GM21360 (cell line): ENCODE measurements around the gene KRT74.
"Not testable (repeated sequence)": the region's sequence is repeated elsewhere in the genome, so short reads cannot be mapped to it uniquely, and the experiment has no call there.

Experiments
- ATAC-seq: cut with Tn5 transposase; IDR thresholded peaks from one replicate; pipeline ENCODE4 v1.9.1; 2021; ENCODE audit warnings: mild to moderate bottlenecking, moderate library complexity; ENCODE audit not compliant: unreplicated experiment

Gene KRT74

DNA sequence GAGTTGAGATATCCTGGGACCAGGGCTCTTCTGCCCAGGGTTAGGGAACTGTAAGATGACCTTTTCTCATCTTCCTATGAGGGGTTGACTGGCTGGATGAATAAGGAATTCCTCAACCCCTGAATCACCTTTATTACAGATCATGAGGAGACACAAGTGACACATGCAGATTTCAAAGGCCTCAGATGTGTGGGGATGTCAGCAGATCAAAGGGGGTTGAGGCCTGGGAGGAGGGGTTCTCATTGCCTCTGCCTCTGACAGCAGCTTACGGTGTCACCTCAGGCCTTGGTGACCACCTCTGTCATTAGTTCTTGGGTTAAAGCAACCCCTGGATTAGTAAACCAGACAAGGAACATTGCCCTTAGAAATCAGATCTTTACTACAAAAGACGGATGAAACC lies 29.7 kb upstream of the KRT74 start:
- no peak for ATAC-seq

DNA sequence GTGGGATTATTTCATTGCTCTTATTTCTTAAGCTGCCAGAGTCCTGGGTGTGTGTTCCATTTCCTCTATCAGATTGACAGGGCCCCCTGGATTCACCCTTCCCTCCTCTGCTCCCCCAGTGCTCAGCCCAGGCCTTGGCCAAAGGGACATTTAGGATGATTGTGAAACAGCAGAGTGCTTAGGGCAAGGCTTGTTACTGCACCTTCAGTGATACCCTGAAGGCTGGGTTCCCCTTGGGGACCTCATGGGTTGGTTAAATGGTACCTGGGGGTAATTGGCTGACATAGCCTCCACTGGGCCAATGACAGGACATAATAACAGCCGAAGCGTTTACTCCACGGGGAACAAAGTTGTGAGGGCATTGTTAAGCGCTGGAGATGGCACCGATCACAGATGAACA lies 28.9 kb upstream of the KRT74 start:
- ATAC-seq = no peak

DNA sequence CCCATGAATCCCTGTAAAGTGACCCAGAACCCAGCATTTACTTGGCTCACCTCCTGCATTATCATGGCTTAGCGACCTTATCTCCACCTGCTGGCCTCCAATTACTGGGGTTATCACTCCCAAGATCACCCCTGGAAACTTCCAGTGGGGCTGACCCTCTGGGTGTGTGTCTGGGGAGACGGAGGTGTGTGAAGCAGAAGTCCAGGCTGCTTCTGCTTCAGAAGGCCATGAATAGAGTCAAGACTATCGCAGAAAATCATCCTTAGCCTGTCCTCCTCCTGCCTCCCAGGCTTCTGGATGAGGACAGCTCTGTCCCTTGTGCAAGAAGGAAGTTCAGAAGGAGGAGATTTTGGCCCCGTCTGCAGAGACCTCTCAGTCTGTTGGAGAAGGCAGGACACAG lies 28.0 kb upstream of the KRT74 start:
- no peak for ATAC-seq

DNA sequence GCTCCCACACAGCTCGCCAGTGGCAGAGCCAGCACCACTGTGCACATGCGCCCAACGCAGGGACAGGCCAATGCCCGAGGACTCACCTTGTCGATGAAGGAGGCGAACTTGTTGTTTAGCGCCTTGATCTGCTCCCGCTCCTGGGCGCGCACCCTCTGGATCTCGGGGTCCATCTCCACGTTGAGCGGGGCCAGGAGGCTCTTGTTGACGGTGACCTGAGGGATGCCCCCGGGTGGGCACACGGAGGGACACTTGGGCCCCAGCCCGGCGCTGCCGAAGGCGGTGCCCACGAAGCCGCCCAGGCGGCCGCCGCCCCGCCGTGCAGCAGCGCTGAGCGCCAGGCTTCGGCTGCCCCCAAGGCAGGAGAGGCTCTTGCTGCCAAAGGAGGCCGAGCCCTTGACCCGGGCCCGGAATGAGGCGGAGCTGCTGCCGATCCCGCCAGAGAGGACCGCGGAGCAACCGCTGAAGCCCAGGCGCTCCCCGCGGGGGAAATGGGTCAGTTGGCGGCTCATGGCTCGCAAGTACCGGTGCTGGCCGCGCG lies 27.4 kb upstream of the KRT74 start, which contains the start of gene KRT72:
TSS of gene KRT72 (minus strand) at position 523 of the 541 bp plus-strand sequence. CDS start at position 512, 11 bp downstream.
- ATAC-seq = no peak

DNA sequence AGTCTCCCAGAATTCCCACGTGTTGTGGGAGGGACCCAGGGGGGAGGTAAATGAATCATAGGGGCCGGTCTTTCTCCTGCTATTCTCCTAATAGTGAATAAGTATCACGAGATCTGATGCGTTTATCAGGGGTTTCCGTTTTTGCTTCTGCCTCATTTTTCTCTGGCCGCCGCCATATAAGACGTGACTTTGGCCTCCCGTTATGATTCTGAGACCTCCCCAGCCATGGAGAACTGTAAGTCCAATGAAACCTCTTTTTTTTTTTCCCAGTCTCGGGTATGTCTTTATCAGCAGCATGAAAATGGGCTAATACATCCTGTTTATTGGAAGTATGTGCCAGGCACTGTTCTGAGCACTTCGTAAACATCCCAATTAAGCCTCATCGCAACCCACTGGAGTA lies 26.8 kb upstream of the KRT74 start:
- ATAC-seq = no peak

DNA sequence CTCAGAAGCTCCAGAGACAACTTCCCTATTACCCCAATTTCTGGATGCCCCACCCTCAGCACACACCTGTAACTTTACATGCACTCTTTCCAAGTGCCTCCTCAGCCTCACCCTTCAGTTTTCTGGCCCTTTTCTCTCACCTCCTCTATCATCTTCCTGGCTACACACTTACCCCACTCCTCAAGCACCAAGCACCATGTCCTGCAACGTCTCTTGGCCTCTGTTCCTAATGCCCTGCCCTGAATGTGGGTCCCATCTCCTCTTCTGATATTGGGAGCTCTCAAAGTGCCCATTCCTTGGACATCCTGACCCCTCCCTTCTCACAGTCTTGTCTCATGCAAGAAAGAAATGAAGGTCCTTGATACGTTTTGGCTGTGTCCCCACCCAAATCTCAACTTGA lies 26.4 kb upstream of the KRT74 start:
- ATAC-seq = no peak

DNA sequence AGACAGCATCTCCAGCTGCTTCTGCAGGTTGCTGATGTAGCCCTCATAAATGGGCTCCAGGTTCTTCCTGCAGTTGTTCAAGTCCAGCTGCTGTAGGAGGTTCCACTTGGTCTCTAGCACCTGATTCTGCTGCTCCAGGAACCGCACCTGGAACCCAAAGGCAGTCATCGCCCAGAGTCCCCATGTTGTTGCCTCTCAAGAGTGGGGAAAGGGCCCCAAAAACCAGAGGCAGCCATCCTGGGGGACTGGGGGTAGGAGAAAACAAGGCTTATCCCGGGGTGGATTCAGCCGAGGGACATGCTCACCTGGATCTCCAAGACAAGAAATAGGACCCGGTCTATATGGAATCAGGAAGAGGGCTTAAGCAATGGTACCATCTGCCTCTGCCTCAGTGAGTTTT lies 25.3 kb upstream of the KRT74 start:
- no peak for ATAC-seq

DNA sequence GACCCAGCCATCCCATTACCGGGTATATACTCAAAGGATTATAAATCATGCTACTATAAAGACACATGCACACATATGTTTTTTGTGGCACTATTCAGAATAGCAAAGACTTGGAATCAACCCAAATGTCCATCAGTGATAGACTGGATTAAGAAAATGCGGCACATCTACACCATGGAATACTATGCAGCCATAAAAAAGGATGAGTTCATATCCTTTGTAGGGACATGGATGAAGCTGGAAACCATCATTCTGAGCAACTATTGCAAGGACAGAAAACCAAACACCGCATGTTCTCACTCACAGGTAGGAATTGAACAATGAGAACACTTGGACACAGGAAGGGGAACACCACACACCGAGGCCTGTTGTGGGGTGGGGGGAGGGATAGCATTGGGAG lies 20.6 kb upstream of the KRT74 start:
- ATAC-seq = not testable (repeated sequence)

DNA sequence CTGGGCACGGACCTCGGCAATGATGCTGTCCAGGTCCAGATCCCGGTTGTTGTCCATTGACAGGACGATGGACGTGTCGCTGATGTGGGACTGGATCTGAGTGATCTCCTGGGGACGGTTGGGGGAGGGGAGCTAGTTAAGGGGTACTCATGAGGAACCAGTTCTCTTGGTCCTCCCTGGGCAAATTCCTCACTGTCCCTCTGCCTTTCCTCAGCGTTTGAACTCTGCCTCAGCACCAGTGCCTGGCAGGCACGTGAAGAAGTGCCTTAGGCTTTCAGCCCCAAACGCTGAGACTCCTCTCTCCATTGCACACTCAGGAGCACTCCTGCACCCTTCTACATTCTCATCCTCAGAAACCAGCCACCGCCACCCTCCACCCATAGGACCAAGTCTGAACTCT lies 17.9 kb upstream of the KRT74 start:
- ATAC-seq = no peak

DNA sequence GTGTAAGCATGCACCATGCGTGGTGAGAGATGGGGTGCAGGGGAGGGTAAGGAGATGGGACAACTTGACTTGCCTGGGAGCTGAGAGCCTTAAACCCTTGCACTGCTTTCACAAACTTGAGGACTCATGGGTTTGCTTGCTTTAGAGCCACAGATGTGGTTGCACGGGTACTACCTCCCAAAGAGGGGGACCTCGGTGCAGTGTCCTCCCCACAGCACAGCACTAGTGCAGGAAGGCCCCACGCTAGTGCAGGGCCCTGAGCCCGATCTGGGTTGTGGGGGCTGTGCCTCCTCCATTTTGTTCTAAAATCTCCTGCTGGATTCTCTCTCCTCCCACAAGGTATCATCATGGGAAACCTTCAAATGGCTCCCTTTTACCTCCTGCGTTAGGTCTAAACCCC lies 16.4 kb upstream of the KRT74 start:
- no peak for ATAC-seq

DNA sequence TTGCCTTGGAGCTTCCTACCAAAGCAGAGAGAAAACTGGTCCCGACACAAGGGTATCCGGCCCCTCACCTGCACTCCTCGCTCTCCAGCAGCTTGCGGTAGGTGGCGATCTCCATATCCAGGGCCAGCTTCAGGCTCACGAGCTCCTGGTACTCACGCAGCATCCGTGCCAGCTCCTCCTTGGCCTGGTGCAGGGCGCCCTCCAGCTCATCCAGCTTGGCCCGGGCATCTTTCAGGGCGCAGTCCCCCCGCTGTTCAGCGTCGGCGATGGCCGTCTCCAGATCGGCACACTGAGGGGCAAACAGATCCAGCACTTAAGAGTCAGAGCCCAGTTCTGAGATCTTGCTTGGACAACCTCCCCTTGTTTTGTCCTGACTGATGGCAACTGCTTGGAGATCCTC lies 13.9 kb upstream of the KRT74 start:
- ATAC-seq = no peak

DNA sequence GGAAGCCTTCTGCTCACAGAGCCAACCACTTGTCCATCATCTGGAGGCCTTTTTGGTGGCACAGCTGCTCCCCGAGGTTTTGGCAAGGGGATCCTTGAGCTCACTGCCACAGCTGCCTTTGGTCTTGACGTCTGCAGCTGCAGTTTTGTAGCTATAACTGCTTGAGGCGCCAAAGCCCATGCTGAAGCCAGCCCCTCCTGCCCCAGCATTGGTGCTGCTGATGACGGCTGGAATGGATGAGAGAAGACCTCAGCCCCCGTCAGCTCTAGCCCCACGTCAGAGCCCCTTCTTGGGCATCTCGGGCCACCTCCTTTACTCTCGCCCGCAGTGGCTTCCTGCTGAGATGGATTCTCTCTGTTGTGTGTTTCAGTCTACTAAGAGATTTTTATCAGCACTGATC lies 12.3 kb upstream of the KRT74 start:
- no peak for ATAC-seq

DNA sequence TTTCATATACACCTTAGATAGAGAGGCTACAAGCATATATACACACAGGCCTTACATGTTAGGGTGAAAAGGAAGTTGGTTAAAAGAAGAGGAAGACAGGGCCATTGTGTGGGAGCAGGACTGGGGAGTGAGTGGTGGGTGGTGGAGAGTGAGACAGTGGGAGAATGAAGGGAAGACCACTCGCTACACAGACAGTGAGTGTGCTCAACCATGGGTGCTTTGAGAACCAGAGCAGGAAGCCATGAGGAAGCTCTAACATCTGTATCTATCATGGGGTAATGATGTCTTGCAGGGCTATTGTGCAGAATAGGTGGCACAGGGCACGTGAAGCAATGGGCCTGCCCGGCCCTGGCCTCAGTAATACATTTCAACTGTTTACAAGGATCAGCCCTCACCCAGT lies 11.4 kb upstream of the KRT74 start:
- no peak for ATAC-seq

DNA sequence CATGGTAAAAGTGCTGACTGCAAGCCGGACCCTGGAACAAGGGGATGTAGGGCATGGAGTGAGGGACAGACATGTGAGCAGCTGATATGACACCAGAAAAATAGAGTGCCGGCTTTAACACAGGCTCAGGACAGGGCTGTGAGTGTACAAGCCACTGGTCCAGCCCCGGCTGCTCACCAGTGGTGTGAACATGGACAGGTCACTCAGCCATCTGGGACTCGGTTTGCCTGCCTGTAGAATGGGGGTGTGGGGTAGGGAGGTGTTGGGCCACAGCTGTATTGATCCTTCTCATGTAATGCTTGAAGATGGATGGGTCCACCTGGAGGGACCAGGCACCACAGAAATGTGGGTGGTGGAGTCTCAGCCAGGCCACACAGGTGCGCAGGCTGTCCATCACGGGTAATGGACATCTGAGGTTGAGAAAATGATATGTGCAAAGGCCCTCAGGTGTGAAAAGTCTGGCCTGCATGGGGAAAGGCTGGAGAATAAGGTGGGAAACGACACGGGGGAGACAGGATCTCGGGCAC lies 10.6 kb upstream of the KRT74 start:
- ATAC-seq = no peak

DNA sequence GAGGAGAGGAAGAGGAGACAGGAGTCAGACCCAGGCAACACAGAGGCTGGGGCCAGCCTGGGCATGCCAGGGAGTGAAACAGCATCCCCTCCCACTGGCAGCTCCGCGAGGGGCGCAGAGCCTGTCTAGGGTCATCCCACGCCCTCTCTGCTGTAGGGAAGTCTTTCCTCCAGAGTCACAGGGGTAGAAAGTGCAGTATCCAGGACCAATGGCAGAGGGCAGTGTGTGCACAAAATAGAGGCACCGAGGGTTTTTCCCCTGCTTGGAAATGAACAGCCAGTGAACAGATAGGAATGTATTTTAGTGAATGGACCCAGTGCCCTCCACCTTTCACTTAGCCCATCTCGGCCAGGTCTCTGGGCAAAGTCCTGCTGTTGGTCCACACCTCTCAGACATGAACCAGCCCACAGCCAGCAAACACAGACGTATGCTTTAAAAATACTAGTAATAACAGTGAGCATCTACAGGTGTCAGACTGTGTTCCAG lies 9.4 kb upstream of the KRT74 start:
- no peak for ATAC-seq

DNA sequence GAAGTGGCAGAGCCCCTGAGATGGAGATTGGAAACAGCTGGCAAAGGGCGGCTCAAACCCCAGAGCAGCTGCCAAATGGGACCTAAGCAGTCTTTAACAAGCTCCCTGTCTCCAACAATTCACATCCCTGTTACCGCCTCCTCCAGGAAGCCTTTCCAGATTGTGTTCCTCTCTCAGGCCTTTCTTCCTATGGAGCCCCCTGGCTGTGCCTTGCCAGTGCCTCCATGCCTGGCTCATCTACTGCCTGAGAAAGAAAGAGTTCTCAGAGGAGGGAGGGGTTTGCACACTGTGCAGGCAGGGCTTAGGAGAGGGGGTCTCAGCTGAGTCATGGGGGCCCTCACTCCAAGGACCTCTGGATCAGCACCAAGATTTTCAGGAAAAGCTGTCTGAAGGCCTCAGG lies 8.8 kb upstream of the KRT74 start:
- no peak for ATAC-seq

DNA sequence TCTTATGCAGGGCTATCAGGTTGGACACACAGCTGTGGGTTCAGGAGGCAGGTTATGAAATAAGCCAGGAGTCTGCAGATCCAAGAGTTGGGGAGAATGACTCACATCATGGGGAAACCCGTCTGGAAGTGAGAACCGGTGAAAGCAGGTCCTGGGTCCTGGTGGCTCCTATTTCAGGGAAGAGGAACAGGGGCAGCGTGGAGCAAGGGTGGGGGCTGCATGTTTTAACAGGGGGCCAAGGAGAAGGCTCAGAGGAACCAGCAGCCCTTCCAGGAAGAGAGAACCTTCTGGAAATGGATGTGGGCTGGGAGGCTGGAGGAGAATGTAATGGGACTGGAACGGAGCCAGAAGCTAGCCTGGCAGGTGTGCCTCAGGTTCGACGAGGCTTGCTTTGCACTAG lies 7.8 kb upstream of the KRT74 start:
- no peak for ATAC-seq

DNA sequence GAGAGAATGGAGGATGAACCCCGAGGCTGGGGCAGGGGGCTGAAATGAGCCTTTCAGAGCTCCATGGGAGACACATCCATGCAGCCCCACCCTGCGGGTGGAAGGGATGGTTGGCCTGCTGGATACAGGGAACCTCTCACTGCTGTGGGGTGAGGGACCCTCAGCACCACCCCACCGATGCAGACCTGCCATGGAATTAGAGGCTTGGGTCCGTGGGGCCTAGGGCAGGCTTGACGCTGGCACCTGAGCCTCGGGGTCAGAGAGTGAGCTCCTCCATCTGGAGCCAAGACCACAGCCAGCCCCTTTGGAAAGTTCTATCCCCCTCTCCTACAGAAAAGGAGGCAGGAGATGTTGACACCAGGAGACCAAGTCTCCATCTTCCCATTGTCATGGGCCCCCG lies 7.4 kb upstream of the KRT74 start:
- ATAC-seq = no peak

DNA sequence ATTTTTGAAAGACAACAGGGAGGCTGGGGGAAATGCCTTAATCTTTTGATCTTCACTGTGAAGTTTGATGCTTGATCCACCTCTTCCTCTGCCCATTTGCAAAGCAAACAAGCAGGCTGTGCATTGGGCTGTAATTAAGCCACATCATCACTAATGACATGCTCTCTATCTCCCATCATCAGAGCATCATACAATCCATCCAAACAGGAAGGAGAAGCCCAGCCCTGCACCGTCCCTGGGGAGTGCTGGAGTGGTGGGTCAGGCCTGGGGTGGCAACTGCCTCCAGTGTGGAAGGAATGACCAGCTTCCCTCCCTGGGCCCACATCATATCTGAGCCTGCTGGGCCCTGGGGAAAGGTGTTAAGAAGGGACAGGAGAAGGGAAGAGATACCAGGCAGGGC lies 6.9 kb upstream of the KRT74 start:
- ATAC-seq = no peak

DNA sequence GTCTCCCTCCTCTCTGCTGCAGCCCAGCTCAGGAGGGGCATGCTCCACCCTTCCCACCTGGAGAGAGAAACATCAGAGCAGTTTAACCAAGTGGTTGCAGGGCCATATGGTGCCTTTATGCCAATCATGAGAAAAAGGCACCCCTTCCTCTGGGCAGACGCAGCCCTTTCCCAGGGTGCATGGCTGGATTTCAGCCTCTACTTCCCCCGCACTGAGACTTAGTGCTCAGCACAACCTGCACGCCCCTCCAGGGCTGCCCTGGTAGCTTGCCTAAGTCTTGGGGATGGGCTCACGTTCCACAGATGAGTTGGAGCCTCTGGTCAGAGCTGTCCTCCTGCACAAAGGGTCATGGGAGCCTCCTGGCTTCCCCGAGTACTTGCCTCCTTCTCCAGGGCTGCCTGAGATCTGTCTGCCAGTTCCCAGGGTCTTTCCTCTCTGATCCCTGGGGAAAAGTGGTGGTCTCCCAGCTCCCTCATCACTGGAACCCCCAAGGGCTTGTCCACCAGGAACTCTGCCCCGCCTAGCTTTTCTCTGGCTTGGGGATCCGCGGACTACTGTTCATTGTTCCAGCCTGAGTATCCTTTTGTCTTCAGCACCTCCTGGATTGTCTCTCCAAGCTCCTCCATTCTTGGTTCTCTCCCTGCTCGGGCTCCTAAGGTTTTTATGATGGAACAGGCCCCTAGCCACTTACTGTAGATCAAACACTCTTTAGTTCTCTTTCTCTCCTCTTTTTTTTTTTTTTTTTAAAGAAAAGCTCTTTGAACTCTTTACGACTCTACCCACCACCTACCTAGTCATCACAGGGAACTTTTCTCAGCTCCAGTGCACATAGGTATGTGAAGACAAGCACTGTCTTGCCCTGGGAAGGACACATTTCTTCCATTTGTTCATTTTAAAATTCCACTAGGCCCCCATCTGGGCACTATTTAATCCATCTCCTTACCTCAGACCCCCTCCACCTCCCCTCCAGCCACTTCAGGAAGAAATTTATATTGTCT lies 6.1 kb upstream of the KRT74 start:
- no peak for ATAC-seq

DNA sequence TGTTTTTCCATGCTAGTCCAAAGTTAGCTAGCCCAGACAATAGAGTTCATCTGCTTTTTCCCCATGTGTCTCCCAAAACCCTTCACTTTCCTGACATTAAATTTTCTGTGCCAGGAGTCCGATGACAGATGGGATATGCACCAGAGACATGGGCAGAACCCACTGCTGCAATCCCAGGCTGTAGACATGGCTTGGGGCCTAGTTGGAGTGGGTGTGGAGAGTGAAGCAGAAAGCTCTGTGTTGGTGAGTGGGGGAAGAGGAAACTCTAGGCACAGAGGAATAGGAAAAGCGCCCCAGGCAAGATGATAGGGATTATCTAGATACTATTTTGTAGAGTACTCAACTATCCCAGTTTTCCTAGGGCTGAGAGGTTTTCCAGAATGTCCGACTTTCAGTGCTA lies 4.8 kb upstream of the KRT74 start:
- no peak for ATAC-seq

DNA sequence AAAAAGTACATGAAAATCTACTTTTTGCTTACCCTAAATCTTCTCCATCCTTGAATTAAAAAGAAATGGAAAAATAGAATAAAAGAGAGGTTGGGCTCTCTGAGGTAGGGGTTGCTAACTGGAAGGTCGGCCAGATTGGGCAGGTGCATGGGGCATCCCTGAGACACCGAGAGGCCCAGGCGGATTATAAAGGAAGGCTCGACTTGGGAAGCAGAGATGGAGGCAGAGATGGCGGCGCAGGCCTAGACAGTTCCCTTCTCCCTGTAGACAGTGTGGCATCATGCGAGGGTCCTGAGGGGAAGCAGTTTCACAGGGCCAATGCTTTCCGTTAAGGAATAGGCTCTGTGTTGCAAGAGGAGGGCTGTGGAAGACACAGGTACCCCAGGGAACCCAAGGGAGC lies 3.7 kb upstream of the KRT74 start:
- ATAC-seq = no peak
